Hypothalamus (tissue), 51 donors: ENCODE data around the gene FDXR.

ENCODE experiments used
- DNase-seq, 51 donors: peaks; one replicate each; lab custom pipeline; 2025; lab: John Stamatoyannopoulos, UW

Gene FDXR

GRCh38 chr17:74842146-74842598 lies 30.6 kb downstream of the FDXR start:
- peak in 6 of 51 donors; percentile 31 to 66 (median 52) for DNase-seq

GRCh38 chr17:74840989-74841666 lies 31.7 kb downstream of the FDXR start:
- peak in 42 of 51 donors; percentile 16 to 79 (median 50) for DNase-seq

GRCh38 chr17:74839990-74840852 lies 32.6 kb downstream of the FDXR start:
- DNase-seq = no peak

GRCh38 chr17:74838274-74838673 lies 34.5 kb downstream of the FDXR start:
- no peak for DNase-seq

- DNase-seq = peak in 1 of 51 donors; percentile 36
Measured at GRCh38 chr17:74836691-74837467, 35.9 kb downstream of the FDXR start.

- no peak for DNase-seq
Measured at GRCh38 chr17:74836191-74836590, 36.6 kb downstream of the FDXR start.

- DNase-seq = peak in 37 of 51 donors; percentile 12 to 73 (median 47)
Measured at GRCh38 chr17:74833501-74834377, 39.1 kb downstream of the FDXR start.

- no peak for DNase-seq
Measured at GRCh38 chr17:74832421-74832820, 40.4 kb downstream of the FDXR start.

- no peak for DNase-seq
Measured at GRCh38 chr17:74831444-74832146, 41.2 kb downstream of the FDXR start.

- no peak for DNase-seq
Measured at GRCh38 chr17:74830861-74831260, 41.9 kb downstream of the FDXR start.

- no peak for DNase-seq
Measured at GRCh38 chr17:74827800-74828199, 45.0 kb downstream of the FDXR start.

GRCh38 chr17:74825952-74826719 lies 46.7 kb downstream of the FDXR start:
- DNase-seq = peak in 5 of 51 donors; percentile 14 to 36 (median 19)

- peak in 6 of 51 donors; percentile 21 to 41 (median 26) for DNase-seq
Measured at GRCh38 chr17:74824961-74825627, 47.7 kb downstream of the FDXR start.

GRCh38 chr17:74822939-74823367 lies 49.8 kb downstream of the FDXR start:
- peak in 33 of 51 donors; percentile 24 to 81 (median 55) for DNase-seq

GRCh38 chr17:74822335-74822938 lies 50.4 kb downstream of the FDXR start:
- peak in 8 of 51 donors; percentile 14 to 68 (median 48) for DNase-seq

GRCh38 chr17:74821655-74822334 lies 51.0 kb downstream of the FDXR start:
- peak in 5 of 51 donors; percentile 21 to 38 (median 29) for DNase-seq
